LHCN-M2 (cell line): ENCODE measurements around the gene NUP93. TPM values are rescaled to one million over a fixed set of nuclear protein-coding genes. Genes with fewer than 3 reads are reported as not detected.
A peak's percentile ranks its signal among the peaks of the same experiment; 100 is the strongest.
"Not testable (repeated sequence)": the region's sequence is repeated elsewhere in the genome, so short reads cannot be mapped to it uniquely, and the experiment has no call there.

Experiments used
- DNase-seq: peaks from one replicate; pipeline ENCODE4 v3.0.0-alpha.2; 2012; ENCODE audit warnings: low read depth
- total RNA-seq: library from RNA; depleted of rRNA; stranded (reverse); fragments of >200 nt; gene quantifications from 2 replicates; pipeline ENCODE4 v1.2.3, GENCODE V29; 2014

NUP93 gene
- total RNA-seq, 1 experiment from 2014 or later: 81.9 TPM

GRCh38 chr16:56868175-56868574 is 138.2 kb downstream of the NUP93 start:
- no peak for DNase-seq

- not testable (repeated sequence) for DNase-seq
Measured at GRCh38 chr16:56868766-56869165, 138.8 kb downstream of the NUP93 start.

- DNase-seq: peak; percentile 36
Measured at GRCh38 chr16:56869513-56870275, 139.8 kb downstream of the NUP93 start.

- DNase-seq: no peak
Measured at GRCh38 chr16:56870276-56870888, 140.5 kb downstream of the NUP93 start.

- DNase-seq: peak; percentile 79
Measured at GRCh38 chr16:56871172-56871593, 141.3 kb downstream of the NUP93 start.

GRCh38 chr16:56872863-56873391 is 143.0 kb downstream of the NUP93 start:
- DNase-seq: peak; percentile 25

- DNase-seq: peak; percentile 66
Measured at GRCh38 chr16:56874800-56875199, 144.9 kb downstream of the NUP93 start.

- DNase-seq: no peak
Measured at GRCh38 chr16:56876048-56876447, 146.1 kb downstream of the NUP93 start.

GRCh38 chr16:56877486-56878182 is 147.7 kb downstream of the NUP93 start:
- DNase-seq: no peak

GRCh38 chr16:56878282-56878854 is 148.4 kb downstream of the NUP93 start:
- DNase-seq: no peak

GRCh38 chr16:56879276-56879675 is 149.3 kb downstream of the NUP93 start:
- no peak for DNase-seq

- no peak for DNase-seq
Measured at GRCh38 chr16:56880176-56880575, 150.2 kb downstream of the NUP93 start.

GRCh38 chr16:56880685-56881084 is 150.8 kb downstream of the NUP93 start:
- no peak for DNase-seq

- DNase-seq: no peak
Measured at GRCh38 chr16:56882077-56882800, 152.3 kb downstream of the NUP93 start.

GRCh38 chr16:56883586-56883985 is 153.7 kb downstream of the NUP93 start:
- no peak for DNase-seq

- no peak for DNase-seq
Measured at GRCh38 chr16:56884026-56884582, 154.2 kb downstream of the NUP93 start.

- not testable (repeated sequence) for DNase-seq
Measured at GRCh38 chr16:56884929-56885328, 155.0 kb downstream of the NUP93 start.

GRCh38 chr16:56885446-56886162 is 155.7 kb downstream of the NUP93 start:
- DNase-seq: no peak

- DNase-seq: no peak
Measured at GRCh38 chr16:56886296-56886695, 156.4 kb downstream of the NUP93 start.

GRCh38 chr16:56886826-56887225 is 156.9 kb downstream of the NUP93 start:
- DNase-seq: no peak
